K562 (cell line): Measurements from ENCODE around the gene ZFP36. TPM values are rescaled to one million over a fixed set of nuclear protein-coding genes. Genes with fewer than 3 reads are reported as not detected.

Experiments used
- CEBPB ChIP-seq: fragments of 450-650 bp; IDR thresholded peaks from 2 replicates; pipeline ENCODE4 v1.6.1; 2016; ENCODE audit warnings: missing genetic modification characterization, missing compliant biosample characterization
- CXXC5 ChIP-seq: fragments of 250-450 bp; sonication (Bioruptor Pico); IDR thresholded peaks from 2 replicates; pipeline ENCODE4 v1.8.0; 2022; ENCODE audit warnings: inconsistent platforms, mild to moderate bottlenecking, moderate library complexity
- MEF2D ChIP-seq: conservative IDR thresholded peaks from 2 replicates; pipeline ENCODE4 v1.6.1; 2016; ENCODE audit warnings: low read depth, missing genetic modification characterization, missing compliant biosample characterization
- MYNN ChIP-seq, 2 experiments: sonication (generic); formaldehyde crosslinking in 1 of 2; IDR thresholded peaks; 2 replicates each; pipeline versions ENCODE4 v1.5.0 to v1.6.1; 2016 to 2020; ENCODE audit warnings: antibody characterized with exemption in 1 of 2, missing genetic modification reagents in 1 of 2
- RAD51 ChIP-seq: fragments of 450-650 bp; IDR thresholded peaks from 2 replicates; pipeline ENCODE4 v1.7.1; 2016; ENCODE audit warnings: low read depth, mild to moderate bottlenecking, borderline replicate concordance
- SIN3B ChIP-seq: fragments of 450-650 bp; IDR thresholded peaks from 2 replicates; pipeline ENCODE4 v1.6.1; 2017; ENCODE audit warnings: low read depth, mild to moderate bottlenecking, moderate library complexity
- SMARCE1 ChIP-seq: fragments of 450-650 bp; IDR thresholded peaks from 2 replicates; pipeline ENCODE4 v1.7.1; 2016; ENCODE audit warnings: mild to moderate bottlenecking
- SRSF3 ChIP-seq: fragments of 200-400 bp; formaldehyde crosslinking; IDR thresholded peaks from 2 replicates; pipeline ENCODE4 v1.6.1; 2016; ENCODE audit warnings: mild to moderate bottlenecking, low read length, moderate library complexity; ENCODE audit not compliant: insufficient read depth
- TBL1XR1 ChIP-seq, 2 experiments: IDR thresholded peaks; 2 replicates each; pipeline ENCODE4 v1.6.1; 2012; ENCODE audit warnings: improper control_type of control experiment in 2 of 2, low read length in 2 of 2, mild to moderate bottlenecking in 1 of 2
- ZKSCAN3 ChIP-seq: fragments of 250-450 bp; sonication (Bioruptor Pico); IDR thresholded peaks from 2 replicates; pipeline ENCODE4 v1.4.0; 2020
- ZNF347 ChIP-seq: fragments of 450-650 bp; formaldehyde crosslinking; IDR thresholded peaks from 2 replicates; pipeline ENCODE4 v1.4.0; 2020; ENCODE audit warnings: low read depth, mild to moderate bottlenecking, moderate library complexity
- ZNF707 ChIP-seq: fragments of 250-450 bp; sonication (Bioruptor Pico); conservative IDR thresholded peaks from 2 replicates; pipeline ENCODE4 v1.8.0; 2022; ENCODE audit warnings: inconsistent platforms, mild to moderate bottlenecking, moderate library complexity
- polyA plus RNA-seq, 8 experiments: library from polyadenylated mRNA; depleted of rRNA in 4 of 8; stranded (reverse) in 5 of 8; unstranded in 3 of 8; fragments of >200 nt; fragmentation: Nextera tagmentation in 2 of 8; fragmentation: Illumina TruSeq in 1 of 8; extraction: Ambion mirVana in 2 of 8; extraction: Trizol in 1 of 8; gene quantifications; 2 replicates each; pipeline versions ENCODE4 v1.2.1 to v1.2.3, GENCODE V29; 2011 to 2014; ENCODE audit warnings: inconsistent platforms in 1 of 8, missing spikeins in 1 of 8
- total RNA-seq, 7 experiments: library from RNA; depleted of rRNA in 6 of 7; stranded (reverse); fragments of >200 nt in 6 of 7; fragmentation: Illumina TruSeq in 2 of 7; extraction: Trizol in 2 of 7; gene quantifications; 2 replicates each; pipeline versions ENCODE4 v1.2.1 to v1.2.3, GENCODE V29; 2011 to 2021; ENCODE audit warnings: low replicate concordance in 1 of 7
- TF ChIP-seq, protein P1 (sequence below): fragments of 450-650 bp; formaldehyde crosslinking; IDR thresholded peaks from 2 replicates; pipeline ENCODE4 v1.4.0; 2020; ENCODE audit warnings: mild to moderate bottlenecking, moderate library complexity
- TF ChIP-seq, protein P2 (sequence below): fragments of 450-650 bp; conservative IDR thresholded peaks from 2 replicates; pipeline ENCODE4 v1.6.1; 2016; ENCODE audit warnings: missing genetic modification characterization, low read depth, mild to moderate bottlenecking, control low read depth, missing compliant biosample characterization
- TF ChIP-seq, protein P3 (sequence below): fragments of 150-350 bp; conservative IDR thresholded peaks from 2 replicates; pipeline ENCODE4 v1.6.1; 2014; ENCODE audit warnings: low read length
- TF ChIP-seq, protein P4 (sequence below), 3 experiments: fragments of 200-800 bp in 1 of 3; sonication (Bioruptor generic) in 1 of 3; sonication (generic) in 1 of 3; formaldehyde crosslinking in 1 of 3; IDR thresholded peaks; 2 replicates each; pipeline versions ENCODE4 v1.6.1 to v1.8.0; 2016 to 2022; ENCODE audit warnings: mild to moderate bottlenecking in 2 of 3, missing compliant biosample characterization in 2 of 3, missing genetic modification characterization in 2 of 3, missing genetic modification reagents in 1 of 3
- TF ChIP-seq, protein P5 (sequence below): sonication (generic); IDR thresholded peaks from 2 replicates; pipeline ENCODE4 v1.6.1; 2016

ZFP36 gene
- total and polyA plus RNA-seq, 9 of the 15 experiments (the other 6 are each of a cell fraction or from before 2014, with no cell fraction given) = 1.0 to 20.1 (median 3.5) TPM

DNA sequence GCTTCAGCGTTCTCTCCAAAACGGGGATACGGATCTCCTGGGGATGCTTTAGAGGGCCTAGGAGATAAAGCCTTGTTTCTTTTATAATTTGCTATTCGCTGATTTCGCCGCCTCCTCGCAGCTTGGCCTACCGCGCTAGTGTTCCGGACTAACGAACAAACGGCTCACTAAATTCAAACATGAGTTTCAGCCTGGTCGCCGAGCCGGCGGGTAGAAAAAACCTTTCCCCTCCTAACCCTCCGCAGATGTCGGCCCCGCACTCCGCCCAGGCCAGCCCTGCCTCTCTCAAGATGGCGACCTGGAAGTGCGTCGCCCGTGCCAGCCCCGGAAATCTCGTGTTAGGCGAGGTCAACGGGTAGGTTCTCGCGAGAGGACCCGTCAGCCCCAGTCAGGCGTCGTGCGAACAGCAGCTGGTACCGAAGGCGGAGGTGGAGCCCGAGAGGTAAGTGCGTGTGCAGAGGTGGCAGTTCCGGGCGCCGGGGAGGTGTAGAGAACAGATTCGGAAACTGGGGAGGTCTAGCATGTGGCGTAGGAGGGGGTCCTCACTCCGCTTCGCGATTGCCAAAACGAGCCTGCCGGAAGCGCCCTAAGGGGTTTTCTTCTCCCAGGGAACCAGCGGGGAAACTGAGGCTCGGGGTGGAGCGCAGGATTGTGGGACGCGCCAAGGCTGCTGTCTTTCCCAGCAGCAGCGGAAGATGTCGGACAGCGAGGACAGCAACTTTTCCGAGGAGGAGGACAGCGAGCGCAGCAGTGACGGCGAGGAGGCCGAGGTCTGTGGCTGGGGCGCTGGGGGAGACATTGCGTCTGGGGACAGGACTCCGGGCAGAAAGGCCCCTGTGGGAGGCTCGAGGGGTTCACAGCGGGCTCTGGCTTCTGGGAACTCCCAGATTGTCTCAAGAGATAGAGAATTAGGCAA, 38.8 kb downstream of the ZFP36 start, which contains the start of gene SUPT5H (continued):
- TF ChIP-seq SIN3B (0 out of 2 replicates have a peak, but pooled peaks have one; percentile 21), MYNN (IDR thresholded peaks at IDR 0.05) (peak; percentile 70; the same call in 1 of the 2 replicates), MYNN (CRISPR knock-in tag; IDR thresholded peaks at IDR 0.05) (no peak), ZKSCAN3 (CRISPR knock-in tag) (no peak), CXXC5 (CRISPR knock-in tag) (peak; percentile 92), RAD51 (no peak), CEBPB (tag) (no peak), SRSF3 (no peak), ZNF347 (no peak), ZNF707 (CRISPR knock-in tag) (no peak), MEF2D (tag) (no peak; the same call in 1 of the 2 replicates), TBL1XR1 (IDR thresholded peaks at IDR 0.05; ENCODE audit: low read length in 2 of 2) (0 out of 4 replicates have a peak, but pooled peaks of 1 of the 2 experiments have one; percentile 34), SMARCE1 (no peak; the same call in none of the 2 replicates)
- TF ChIP-seq, protein P1, sequence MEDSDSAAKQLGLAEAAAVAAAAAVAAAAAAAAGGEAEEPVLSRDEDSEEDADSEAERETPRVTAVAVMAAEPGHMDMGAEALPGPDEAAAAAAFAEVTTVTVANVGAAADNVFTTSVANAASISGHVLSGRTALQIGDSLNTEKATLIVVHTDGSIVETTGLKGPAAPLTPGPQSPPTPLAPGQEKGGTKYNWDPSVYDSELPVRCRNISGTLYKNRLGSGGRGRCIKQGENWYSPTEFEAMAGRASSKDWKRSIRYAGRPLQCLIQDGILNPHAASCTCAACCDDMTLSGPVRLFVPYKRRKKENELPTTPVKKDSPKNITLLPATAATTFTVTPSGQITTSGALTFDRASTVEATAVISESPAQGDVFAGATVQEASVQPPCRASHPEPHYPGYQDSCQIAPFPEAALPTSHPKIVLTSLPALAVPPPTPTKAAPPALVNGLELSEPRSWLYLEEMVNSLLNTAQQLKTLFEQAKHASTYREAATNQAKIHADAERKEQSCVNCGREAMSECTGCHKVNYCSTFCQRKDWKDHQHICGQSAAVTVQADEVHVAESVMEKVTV (CRISPR knock-in tag) = no peak
- TF ChIP-seq, protein P2, sequence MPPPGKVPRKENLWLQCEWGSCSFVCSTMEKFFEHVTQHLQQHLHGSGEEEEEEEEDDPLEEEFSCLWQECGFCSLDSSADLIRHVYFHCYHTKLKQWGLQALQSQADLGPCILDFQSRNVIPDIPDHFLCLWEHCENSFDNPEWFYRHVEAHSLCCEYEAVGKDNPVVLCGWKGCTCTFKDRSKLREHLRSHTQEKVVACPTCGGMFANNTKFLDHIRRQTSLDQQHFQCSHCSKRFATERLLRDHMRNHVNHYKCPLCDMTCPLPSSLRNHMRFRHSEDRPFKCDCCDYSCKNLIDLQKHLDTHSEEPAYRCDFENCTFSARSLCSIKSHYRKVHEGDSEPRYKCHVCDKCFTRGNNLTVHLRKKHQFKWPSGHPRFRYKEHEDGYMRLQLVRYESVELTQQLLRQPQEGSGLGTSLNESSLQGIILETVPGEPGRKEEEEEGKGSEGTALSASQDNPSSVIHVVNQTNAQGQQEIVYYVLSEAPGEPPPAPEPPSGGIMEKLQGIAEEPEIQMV (tag) = no peak
- TF ChIP-seq, protein P3, sequence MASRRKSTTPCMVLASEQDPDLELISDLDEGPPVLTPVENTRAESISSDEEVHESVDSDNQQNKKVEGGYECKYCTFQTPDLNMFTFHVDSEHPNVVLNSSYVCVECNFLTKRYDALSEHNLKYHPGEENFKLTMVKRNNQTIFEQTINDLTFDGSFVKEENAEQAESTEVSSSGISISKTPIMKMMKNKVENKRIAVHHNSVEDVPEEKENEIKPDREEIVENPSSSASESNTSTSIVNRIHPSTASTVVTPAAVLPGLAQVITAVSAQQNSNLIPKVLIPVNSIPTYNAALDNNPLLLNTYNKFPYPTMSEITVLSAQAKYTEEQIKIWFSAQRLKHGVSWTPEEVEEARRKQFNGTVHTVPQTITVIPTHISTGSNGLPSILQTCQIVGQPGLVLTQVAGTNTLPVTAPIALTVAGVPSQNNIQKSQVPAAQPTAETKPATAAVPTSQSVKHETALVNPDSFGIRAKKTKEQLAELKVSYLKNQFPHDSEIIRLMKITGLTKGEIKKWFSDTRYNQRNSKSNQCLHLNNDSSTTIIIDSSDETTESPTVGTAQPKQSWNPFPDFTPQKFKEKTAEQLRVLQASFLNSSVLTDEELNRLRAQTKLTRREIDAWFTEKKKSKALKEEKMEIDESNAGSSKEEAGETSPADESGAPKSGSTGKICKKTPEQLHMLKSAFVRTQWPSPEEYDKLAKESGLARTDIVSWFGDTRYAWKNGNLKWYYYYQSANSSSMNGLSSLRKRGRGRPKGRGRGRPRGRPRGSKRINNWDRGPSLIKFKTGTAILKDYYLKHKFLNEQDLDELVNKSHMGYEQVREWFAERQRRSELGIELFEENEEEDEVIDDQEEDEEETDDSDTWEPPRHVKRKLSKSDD = peak; percentile 97
- TF ChIP-seq, protein P4, sequence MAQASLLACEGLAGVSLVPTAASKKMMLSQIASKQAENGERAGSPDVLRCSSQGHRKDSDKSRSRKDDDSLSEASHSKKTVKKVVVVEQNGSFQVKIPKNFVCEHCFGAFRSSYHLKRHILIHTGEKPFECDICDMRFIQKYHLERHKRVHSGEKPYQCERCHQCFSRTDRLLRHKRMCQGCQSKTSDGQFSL (CRISPR knock-in tag; IDR thresholded peaks at IDR 0.05) = 0 out of 2 replicates have a peak, but pooled peaks have one; percentile 49
- TF ChIP-seq, protein P4 (tag; IDR thresholded peaks at IDR 0.05) = no peak
- TF ChIP-seq, protein P5, sequence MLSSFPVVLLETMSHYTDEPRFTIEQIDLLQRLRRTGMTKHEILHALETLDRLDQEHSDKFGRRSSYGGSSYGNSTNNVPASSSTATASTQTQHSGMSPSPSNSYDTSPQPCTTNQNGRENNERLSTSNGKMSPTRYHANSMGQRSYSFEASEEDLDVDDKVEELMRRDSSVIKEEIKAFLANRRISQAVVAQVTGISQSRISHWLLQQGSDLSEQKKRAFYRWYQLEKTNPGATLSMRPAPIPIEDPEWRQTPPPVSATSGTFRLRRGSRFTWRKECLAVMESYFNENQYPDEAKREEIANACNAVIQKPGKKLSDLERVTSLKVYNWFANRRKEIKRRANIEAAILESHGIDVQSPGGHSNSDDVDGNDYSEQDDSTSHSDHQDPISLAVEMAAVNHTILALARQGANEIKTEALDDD = peak; percentile 43; the same call in 1 of the 2 replicates
